Activated CD4-positive, alpha-beta T cell treated with anti-CD3 and anti-CD28 coated beads for 1 hour (primary cell): ENCODE results near the gene PCMTD2.
"Not testable (repeated sequence)": the region's sequence is repeated elsewhere in the genome, so short reads cannot be mapped to it uniquely, and the experiment has no call there.

Source experiments
- DNase-seq: peaks from one replicate; pipeline ENCODE4 v3.0.0-alpha.2; 2020

PCMTD2 gene

GRCh38 chr20:64315381-64315780 lies 59.8 kb downstream of the PCMTD2 start:
- DNase-seq, result not testable (repeated sequence)

DNA sequence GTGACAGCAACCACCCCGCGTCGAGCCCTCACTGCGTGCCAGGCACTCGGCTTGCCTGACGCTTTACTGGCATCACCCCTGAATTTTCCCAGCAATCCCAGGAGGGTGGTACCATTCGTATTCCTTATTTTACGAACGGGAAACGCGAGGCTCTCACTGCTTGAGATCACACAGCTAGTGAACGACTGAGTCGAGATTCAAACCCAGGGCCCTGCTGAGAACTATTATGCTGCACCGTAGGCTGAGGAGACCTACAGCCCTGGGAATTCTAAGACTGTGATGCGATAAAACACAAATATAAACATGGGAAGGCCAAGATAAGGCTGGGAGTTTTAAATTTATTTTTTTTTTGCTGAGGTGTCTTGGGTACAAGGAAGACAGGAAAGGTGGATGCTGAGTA lies 60.3 kb downstream of the PCMTD2 start:
- DNase-seq, result not testable (repeated sequence)

DNA sequence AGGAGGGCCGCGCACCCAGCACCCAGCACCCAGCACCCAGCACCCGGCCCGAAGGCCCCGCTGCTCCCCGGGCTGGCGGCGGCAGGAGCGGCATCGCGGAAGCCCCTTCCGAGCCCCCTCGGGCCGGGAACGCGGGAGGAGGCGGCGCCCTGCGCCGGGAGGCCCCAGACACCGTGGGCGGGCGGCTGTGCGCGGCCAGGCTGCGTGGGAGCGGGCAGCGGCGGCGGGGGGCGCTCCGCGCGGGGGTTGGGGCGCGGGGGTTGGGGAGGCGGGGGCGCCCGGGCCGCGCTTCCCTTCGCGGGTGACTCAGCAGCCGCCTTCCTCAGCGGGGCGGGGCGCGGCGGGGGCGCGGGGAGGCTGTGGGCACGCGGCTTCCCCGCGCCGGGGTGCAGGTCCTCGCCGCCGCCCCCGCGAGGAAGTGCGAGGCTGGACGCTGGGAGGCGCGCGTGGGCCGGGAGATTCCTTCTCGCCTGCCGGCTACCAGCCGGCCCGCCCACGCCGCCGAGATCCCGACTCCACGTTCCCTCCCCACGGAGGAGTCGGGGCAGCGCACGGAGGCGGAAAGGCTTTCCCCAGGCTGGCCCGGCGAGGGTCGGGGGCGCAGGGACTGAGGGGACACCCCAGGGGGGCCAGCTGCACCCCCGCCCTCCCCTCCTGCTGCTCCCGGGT lies 61.0 kb downstream of the PCMTD2 start:
- DNase-seq, result peak; percentile 24

DNA sequence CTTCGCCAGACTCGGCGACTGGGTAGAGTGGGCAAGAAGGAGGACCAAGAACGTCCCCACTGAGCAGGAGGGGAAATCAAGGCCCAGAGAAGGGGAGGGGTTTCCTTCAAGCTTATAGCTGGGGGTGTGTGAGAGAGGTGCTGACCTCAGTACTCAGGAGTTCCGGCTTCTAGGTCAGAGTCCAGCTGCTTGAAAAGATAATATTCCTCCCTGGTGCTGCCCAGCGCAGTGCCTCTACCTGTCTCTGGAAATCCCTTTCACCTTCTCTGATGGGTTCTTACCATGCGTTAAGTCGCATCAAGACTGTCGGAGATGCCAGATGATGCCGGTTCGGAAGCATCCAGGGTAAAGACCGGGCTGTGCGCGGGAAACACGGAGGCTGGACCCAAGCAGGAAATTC lies 61.8 kb downstream of the PCMTD2 start:
- DNase-seq, result not testable (repeated sequence)

DNA sequence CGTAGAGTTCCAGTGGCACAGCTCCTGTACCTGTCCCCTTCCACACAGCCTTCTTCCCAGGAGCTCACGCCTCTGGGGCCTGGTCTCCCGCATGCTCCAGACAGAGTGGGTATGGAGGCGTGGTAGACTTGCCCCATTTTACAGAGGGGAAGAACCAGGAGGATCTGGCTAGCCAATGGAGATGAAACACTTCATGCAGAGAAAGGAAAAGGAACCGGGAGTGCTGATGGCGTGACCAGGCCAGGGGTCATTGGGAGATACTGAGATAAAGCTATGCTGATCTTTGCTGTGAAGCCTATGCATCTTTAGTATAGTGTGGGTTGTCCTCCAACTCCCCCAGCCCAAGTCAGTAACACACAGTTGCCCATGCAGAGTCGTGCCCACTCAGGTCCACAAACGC lies 62.5 kb downstream of the PCMTD2 start:
- not testable (repeated sequence) for DNase-seq

DNA sequence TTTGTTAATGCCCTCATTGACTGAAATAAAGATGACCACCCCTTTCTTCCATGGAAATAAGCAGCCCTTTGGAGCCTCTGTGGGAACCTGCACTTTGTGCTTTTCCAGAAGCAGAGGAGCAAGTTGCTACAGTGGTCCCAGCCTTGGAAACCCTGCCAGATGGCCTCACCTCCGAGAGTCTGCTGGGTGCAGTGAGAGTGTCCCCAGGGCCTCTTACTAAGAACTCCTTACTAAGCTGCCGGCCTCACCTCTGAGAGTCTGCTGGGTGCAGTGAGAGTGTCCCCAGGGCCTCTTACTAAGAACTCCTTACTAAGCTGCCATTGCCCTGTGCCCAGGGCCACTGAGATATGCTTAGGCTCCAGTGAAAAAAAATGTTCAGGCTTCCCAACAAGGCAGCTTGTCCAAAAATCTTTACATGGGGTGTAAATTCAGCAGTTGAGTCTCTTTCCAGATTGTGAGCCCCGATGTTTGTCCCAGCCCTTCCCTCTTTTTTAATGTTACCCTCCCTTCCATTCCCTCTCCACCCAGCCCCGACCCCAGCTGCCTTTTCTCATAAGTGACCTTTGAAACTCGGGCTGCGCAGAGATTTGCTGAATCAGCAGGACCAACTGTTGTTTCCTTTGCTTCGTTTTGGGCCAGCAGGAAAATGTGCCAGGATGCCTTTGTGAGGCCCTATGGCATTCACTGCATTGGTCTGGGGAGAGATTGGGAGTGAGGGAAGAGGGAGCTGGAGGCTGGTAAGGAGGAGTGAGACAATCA lies 66.7 kb downstream of the PCMTD2 start:
- DNase-seq, result not testable (repeated sequence)
